NOMO-1 treated with DMSO at 0.1 percent for 48 hours (cell line): ENCODE data around the gene SMG7.

ENCODE experiments used
- DNase-seq: peaks from one replicate; lab custom pipeline; 2025; ENCODE audit not compliant: unreplicated experiment; lab: John Stamatoyannopoulos, UW

SMG7 gene

GRCh38 chr1:183506561-183506960 is 34.3 kb downstream of the SMG7 start:
- DNase-seq = no peak

- DNase-seq = no peak
Observed at GRCh38 chr1:183508694-183509093, 36.4 kb downstream of the SMG7 start.

GRCh38 chr1:183512450-183512849 is 40.2 kb downstream of the SMG7 start:
- no peak for DNase-seq

- no peak for DNase-seq
Observed at GRCh38 chr1:183514235-183514634, 41.9 kb downstream of the SMG7 start.

- no peak for DNase-seq
Observed at GRCh38 chr1:183515002-183515689, 42.8 kb downstream of the SMG7 start.

- no peak for DNase-seq
Observed at GRCh38 chr1:183516725-183517124, 44.4 kb downstream of the SMG7 start.

GRCh38 chr1:183517401-183517800 is 45.1 kb downstream of the SMG7 start:
- DNase-seq = no peak

- DNase-seq = no peak
Observed at GRCh38 chr1:183520379-183520778, 48.1 kb downstream of the SMG7 start.

- DNase-seq = no peak
Observed at GRCh38 chr1:183522104-183522503, 49.8 kb downstream of the SMG7 start.

- no peak for DNase-seq
Observed at GRCh38 chr1:183528577-183528976, 56.3 kb downstream of the SMG7 start.

- DNase-seq = no peak
Observed at GRCh38 chr1:183533617-183534174, 61.4 kb downstream of the SMG7 start.

GRCh38 chr1:183537405-183537804 is 65.1 kb downstream of the SMG7 start:
- no peak for DNase-seq

- DNase-seq = peak; percentile 50
Observed at GRCh38 chr1:183543619-183544204, 71.4 kb downstream of the SMG7 start.

GRCh38 chr1:183544598-183545297 is 72.4 kb downstream of the SMG7 start:
- DNase-seq = no peak

- no peak for DNase-seq
Observed at GRCh38 chr1:183546427-183546826, 74.1 kb downstream of the SMG7 start.

GRCh38 chr1:183548116-183548515 is 75.8 kb downstream of the SMG7 start:
- DNase-seq = no peak

GRCh38 chr1:183550915-183551314 is 78.6 kb downstream of the SMG7 start:
- no peak for DNase-seq

- no peak for DNase-seq
Observed at GRCh38 chr1:183551924-183552323, 79.6 kb downstream of the SMG7 start.

- no peak for DNase-seq
Observed at GRCh38 chr1:183552441-183552840, 80.1 kb downstream of the SMG7 start.

- DNase-seq = no peak
Observed at GRCh38 chr1:183552891-183553290, 80.6 kb downstream of the SMG7 start.

GRCh38 chr1:183553331-183553730 is 81.0 kb downstream of the SMG7 start:
- no peak for DNase-seq

GRCh38 chr1:183553764-183554163 is 81.5 kb downstream of the SMG7 start:
- DNase-seq = no peak
